ENCODE results near the gene IMMP2L. TPM values are rescaled to one million over a fixed set of nuclear protein-coding genes. Genes with fewer than 3 reads are reported as not detected.

Gene IMMP2L
- total RNA-seq, 1 donor from 2014 or later: 19.0 TPM

GRCh38 chr7:110621289-110621688 lies 941.0 kb downstream of the IMMP2L start:
- Histone ChIP-seq H3K27me3 (ENCODE audit: control insufficient read depth, insufficient read depth, low read length) (no peaks in the 10 kb centered on the region), H3K36me3 (ENCODE audit: control insufficient read depth, insufficient read depth, low read length) (no peaks in the 10 kb centered on the region), H3K4me3 (ENCODE audit: low read depth, low read length) (no peak overlapping the region)
- FAIRE-seq (no peak), DNase-seq (ENCODE audit: low read depth) (no peak)
- no peak for TF ChIP-seq CTCF (IDR thresholded peaks at IDR 0.05; ENCODE audit: insufficient read depth, low read length, severe bottlenecking)

GRCh38 chr7:110620110-110620735 lies 942.1 kb downstream of the IMMP2L start:
- FAIRE-seq (no peak), DNase-seq (ENCODE audit: low read depth) (no peak)
- Histone ChIP-seq H3K4me3 (ENCODE audit: low read depth, low read length) (no peak overlapping the region), H3K36me3 (ENCODE audit: control insufficient read depth, insufficient read depth, low read length) (no peaks in the 10 kb centered on the region), H3K27me3 (ENCODE audit: control insufficient read depth, insufficient read depth, low read length) (no peaks in the 10 kb centered on the region)
- TF ChIP-seq CTCF (IDR thresholded peaks at IDR 0.05; ENCODE audit: insufficient read depth, low read length, severe bottlenecking): no peak
